HepG2 (cell line): Measurements from ENCODE around the gene ADAMTS2.

Experiments
- ASH2L ChIP-seq: fragments of 300-600, 200-600 bp; sonication (generic); IDR thresholded peaks from 2 replicates; pipeline ENCODE4 v1.7.0; 2017; ENCODE audit warnings: low read depth, mild to moderate bottlenecking, moderate library complexity, mixed read lengths, low read length; ENCODE audit not compliant: insufficient read length
- KAT8 ChIP-seq: IDR thresholded peaks from 2 replicates; pipeline ENCODE4 v1.6.1; 2016; ENCODE audit warnings: missing genetic modification reagents, missing compliant biosample characterization
- TBP ChIP-seq: sonication (generic); formaldehyde crosslinking; IDR thresholded peaks from 2 replicates; pipeline ENCODE4 v1.5.0; 2020; ENCODE audit warnings: missing genetic modification reagents
- TCF7 ChIP-seq: sonication (generic); IDR thresholded peaks from 2 replicates; pipeline ENCODE4 v1.6.1; 2016; ENCODE audit warnings: antibody characterized with exemption, low read depth
- TFDP2 ChIP-seq: sonication (generic); formaldehyde crosslinking; IDR thresholded peaks from 2 replicates; pipeline ENCODE4 v1.4.0; 2020; ENCODE audit warnings: missing genetic modification reagents
- TMF1 ChIP-seq: sonication (generic); formaldehyde crosslinking; IDR thresholded peaks from 2 replicates; pipeline ENCODE4 v1.8.1; 2022; ENCODE audit warnings: low read depth, missing genetic modification reagents
- ZBTB20 ChIP-seq: sonication (generic); formaldehyde crosslinking; IDR thresholded peaks from 2 replicates; pipeline ENCODE4 v1.8.1; 2023; ENCODE audit warnings: missing genetic modification reagents, low read depth, mild to moderate bottlenecking, borderline replicate concordance
- ZFP41 ChIP-seq: sonication (generic); formaldehyde crosslinking; IDR thresholded peaks from 2 replicates; pipeline ENCODE4 v1.4.0; 2020; ENCODE audit warnings: mild to moderate bottlenecking, missing genetic modification reagents, borderline replicate concordance
- ZZZ3 ChIP-seq: sonication (generic); formaldehyde crosslinking; IDR thresholded peaks from 2 replicates; pipeline ENCODE4 v1.4.0; 2020; ENCODE audit warnings: missing genetic modification reagents, mild to moderate bottlenecking, borderline replicate concordance
- TF ChIP-seq, protein P1 (sequence below), 2 experiments: IDR thresholded peaks; 2 replicates each; pipeline ENCODE4 v1.6.1; 2011 to 2012; ENCODE audit warnings: low read length in 2 of 2, borderline replicate concordance in 1 of 2, low read depth in 1 of 2, mild to moderate bottlenecking in 1 of 2, moderate library complexity in 1 of 2
- TF ChIP-seq, protein P2 (sequence below): IDR thresholded peaks from 2 replicates; pipeline ENCODE4 v1.6.1; 2012; ENCODE audit warnings: inconsistent platforms
- TF ChIP-seq, protein P3 (sequence below): sonication (generic); formaldehyde crosslinking; IDR thresholded peaks from 2 replicates; pipeline ENCODE4 v1.5.1; 2020; ENCODE audit warnings: missing genetic modification reagents, mild to moderate bottlenecking, borderline replicate concordance
- TF ChIP-seq, protein P4 (sequence below): sonication (generic); formaldehyde crosslinking; IDR thresholded peaks from 2 replicates; pipeline ENCODE4 v1.5.0; 2020; ENCODE audit warnings: mild to moderate bottlenecking, missing genetic modification reagents, moderate library complexity

GRCh38 chr5:179122411-179123108 lies 222.7 kb downstream of the ADAMTS2 start:
- TF ChIP-seq ZBTB20 (CRISPR knock-in tag) (no peak), ZFP41 (CRISPR knock-in tag) (no peak), TMF1 (CRISPR knock-in tag) (no peak), ASH2L (no peak), TCF7 (no peak), TFDP2 (no peak), KAT8 (CRISPR knock-in tag) (no peak), ZZZ3 (no peak), TBP (CRISPR knock-in tag) (no peak)
- TF ChIP-seq, protein P1, sequence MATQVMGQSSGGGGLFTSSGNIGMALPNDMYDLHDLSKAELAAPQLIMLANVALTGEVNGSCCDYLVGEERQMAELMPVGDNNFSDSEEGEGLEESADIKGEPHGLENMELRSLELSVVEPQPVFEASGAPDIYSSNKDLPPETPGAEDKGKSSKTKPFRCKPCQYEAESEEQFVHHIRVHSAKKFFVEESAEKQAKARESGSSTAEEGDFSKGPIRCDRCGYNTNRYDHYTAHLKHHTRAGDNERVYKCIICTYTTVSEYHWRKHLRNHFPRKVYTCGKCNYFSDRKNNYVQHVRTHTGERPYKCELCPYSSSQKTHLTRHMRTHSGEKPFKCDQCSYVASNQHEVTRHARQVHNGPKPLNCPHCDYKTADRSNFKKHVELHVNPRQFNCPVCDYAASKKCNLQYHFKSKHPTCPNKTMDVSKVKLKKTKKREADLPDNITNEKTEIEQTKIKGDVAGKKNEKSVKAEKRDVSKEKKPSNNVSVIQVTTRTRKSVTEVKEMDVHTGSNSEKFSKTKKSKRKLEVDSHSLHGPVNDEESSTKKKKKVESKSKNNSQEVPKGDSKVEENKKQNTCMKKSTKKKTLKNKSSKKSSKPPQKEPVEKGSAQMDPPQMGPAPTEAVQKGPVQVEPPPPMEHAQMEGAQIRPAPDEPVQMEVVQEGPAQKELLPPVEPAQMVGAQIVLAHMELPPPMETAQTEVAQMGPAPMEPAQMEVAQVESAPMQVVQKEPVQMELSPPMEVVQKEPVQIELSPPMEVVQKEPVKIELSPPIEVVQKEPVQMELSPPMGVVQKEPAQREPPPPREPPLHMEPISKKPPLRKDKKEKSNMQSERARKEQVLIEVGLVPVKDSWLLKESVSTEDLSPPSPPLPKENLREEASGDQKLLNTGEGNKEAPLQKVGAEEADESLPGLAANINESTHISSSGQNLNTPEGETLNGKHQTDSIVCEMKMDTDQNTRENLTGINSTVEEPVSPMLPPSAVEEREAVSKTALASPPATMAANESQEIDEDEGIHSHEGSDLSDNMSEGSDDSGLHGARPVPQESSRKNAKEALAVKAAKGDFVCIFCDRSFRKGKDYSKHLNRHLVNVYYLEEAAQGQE (IDR thresholded peaks at IDR 0.05; ENCODE audit: borderline replicate concordance in 1 of 2, low read depth in 1 of 2, low read length in 2 of 2): no peak
- TF ChIP-seq, protein P2, sequence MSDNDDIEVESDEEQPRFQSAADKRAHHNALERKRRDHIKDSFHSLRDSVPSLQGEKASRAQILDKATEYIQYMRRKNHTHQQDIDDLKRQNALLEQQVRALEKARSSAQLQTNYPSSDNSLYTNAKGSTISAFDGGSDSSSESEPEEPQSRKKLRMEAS: no peak
- TF ChIP-seq, protein P3, sequence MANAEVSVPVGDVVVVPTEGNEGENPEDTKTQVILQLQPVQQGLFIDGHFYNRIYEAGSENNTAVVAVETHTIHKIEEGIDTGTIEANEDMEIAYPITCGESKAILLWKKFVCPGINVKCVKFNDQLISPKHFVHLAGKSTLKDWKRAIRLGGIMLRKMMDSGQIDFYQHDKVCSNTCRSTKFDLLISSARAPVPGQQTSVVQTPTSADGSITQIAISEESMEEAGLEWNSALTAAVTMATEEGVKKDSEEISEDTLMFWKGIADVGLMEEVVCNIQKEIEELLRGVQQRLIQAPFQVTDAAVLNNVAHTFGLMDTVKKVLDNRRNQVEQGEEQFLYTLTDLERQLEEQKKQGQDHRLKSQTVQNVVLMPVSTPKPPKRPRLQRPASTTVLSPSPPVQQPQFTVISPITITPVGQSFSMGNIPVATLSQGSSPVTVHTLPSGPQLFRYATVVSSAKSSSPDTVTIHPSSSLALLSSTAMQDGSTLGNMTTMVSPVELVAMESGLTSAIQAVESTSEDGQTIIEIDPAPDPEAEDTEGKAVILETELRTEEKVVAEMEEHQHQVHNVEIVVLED (CRISPR knock-in tag): no peak
- TF ChIP-seq, protein P4, sequence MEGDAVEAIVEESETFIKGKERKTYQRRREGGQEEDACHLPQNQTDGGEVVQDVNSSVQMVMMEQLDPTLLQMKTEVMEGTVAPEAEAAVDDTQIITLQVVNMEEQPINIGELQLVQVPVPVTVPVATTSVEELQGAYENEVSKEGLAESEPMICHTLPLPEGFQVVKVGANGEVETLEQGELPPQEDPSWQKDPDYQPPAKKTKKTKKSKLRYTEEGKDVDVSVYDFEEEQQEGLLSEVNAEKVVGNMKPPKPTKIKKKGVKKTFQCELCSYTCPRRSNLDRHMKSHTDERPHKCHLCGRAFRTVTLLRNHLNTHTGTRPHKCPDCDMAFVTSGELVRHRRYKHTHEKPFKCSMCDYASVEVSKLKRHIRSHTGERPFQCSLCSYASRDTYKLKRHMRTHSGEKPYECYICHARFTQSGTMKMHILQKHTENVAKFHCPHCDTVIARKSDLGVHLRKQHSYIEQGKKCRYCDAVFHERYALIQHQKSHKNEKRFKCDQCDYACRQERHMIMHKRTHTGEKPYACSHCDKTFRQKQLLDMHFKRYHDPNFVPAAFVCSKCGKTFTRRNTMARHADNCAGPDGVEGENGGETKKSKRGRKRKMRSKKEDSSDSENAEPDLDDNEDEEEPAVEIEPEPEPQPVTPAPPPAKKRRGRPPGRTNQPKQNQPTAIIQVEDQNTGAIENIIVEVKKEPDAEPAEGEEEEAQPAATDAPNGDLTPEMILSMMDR (CRISPR knock-in tag): no peak
